Stimulated activated CD4-positive, alpha-beta T cell treated with anti-CD3 and anti-CD28 coated beads, Interleukin-15, amount 100 ng/mL, for 1 hour (primary cell): ENCODE results near the gene BMF.

Source experiments
- DNase-seq, 2 donors: peaks; one replicate each; pipeline ENCODE4 v3.0.0-alpha.2; 2020; ENCODE audit warnings: low read depth in 1 of 2, low spot score in 1 of 2

Gene BMF

DNA sequence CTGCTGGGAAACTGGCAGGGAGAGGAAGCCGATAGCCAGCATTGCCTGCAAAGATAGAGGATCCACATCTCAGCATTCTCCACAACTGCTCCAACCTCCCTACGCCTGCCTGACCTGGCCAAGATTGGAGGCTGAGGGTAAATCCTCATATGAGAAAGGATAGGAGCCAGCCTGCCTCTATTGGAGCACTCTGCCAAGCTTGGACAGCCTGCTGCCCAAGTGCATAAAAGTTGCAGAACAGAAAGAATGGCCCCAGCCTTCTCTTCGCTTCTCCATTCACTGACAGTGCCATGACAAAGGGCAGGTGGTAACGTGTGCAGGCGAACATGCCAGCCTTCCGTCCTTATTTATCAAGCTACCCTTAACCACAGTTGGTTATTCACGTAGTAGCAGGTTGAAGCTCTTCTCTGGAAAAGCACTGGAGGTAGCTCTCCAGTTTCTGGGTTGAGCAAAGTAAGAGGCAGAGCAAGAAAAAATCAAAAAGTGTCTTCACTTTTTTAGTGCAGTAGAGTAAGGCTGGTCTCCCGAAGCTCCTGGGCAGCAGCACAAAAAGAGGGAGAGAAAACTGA lies 4.3 kb downstream of the BMF start:
- no peak for DNase-seq

DNA sequence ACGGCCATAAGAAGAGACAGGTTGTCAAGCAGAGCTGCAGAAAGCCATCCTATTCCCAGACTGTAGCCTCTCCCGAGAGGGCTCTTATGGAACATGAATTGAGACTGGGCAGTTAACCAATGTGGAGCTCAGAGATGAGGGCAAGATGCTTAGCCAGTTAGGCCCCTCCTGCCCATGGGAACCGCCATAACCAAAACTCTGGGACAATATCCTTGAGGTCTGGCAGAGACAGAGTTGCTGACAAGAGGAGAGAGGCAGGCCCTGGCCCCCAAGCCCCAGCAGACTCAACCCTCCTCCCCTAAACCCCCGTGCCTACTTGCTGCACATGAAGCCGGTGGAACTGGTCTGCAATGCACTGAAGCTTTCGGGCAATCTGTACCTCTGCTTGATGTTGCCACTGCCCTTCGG lies 4.8 kb downstream of the BMF start:
- DNase-seq, result no peak

DNA sequence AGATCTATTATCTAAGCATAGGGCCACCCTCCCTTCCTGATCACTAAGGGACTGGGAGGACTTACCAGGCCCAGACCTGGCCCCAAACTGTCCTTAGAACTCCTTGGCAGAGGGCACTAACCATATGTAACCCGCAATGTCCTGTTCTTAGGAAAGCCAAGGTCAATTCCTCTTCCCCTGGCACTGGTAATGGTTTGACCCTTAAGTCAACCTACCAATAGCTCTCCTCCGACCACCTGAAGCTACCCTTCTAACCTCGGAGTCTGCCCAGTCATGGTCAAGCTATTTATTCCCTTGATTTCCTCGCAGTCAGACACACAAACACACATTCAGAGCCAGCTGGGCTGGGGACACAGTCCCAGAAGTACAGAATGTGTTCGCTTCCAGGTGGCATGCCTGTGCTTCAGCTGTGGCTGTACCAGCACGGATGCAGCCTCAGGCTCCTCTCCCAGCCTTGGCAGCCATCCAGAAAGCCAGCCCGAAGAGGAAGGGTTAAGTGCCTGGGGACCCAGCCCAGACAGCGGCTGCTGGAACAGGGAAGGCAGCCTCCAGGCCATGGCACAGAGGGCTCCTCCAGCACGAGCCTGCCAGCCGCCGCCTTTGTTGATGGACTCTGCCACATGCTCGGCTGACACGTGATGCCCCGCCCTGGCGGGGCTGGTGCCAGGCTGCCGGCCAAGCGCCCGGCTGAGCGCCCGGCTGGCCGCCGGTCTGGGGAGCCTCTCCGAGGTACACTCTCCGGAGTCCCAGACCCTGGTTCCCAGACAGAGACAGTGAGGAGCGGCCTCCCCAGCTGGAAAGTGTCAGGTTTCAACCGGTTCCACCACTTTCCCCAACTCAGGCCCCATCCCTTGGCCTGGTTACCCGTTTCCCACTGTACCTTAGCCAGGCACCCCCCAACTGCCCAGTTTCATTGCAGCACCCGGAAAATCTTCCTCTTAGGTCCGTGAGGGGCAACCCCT lies 5.5 kb downstream of the BMF start:
- DNase-seq, result no peak

- no peak for DNase-seq
Measured at GRCh38 chr15:40100947-40101905, 7.5 kb downstream of the BMF start.

DNA sequence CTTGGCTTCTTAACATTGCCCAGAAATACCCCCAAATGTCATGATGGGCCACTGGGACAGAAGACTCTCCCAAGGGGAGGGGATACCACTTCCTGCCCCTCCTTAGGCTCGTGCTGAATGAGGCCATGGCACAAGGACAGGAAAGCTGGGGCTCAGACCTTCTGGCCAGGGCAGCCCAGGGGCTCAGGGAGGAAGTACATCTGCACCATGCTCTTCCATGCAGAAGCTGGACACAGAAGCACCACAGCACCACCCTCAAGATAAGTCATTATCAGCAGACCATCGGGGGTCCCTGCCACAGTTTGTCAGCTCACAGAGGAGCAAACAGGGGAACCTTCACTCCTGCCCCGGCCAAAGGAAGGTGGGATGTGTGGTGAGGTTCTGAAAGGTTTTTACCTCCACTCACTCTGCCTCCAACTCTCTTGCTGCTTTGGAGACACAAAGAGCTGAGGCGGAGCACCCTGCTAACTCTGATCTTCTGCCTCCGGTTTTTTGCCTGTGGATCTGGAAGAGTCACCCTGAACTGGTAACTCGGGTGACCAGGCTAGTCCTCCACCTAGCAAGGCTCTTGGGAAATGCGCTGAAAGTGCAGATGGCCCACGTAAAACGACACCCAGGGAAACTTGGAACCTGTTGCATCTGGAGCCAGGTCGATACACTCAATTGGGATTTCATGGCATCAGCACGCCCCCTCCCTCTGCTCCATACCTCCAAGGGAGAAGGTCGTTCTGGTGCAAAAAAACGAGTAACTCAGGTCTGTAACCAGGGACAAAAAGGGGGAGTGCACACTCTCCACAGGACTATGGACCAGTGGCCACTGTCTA lies 8.3 kb downstream of the BMF start:
- DNase-seq, result no peak

GRCh38 chr15:40098489-40099261 lies 10.0 kb downstream of the BMF start:
- DNase-seq, result peak; percentile 25 to 68

GRCh38 chr15:40097968-40098476 lies 10.7 kb downstream of the BMF start:
- DNase-seq, result no peak

GRCh38 chr15:40097096-40097967 lies 11.3 kb downstream of the BMF start:
- DNase-seq, result no peak

- no peak for DNase-seq
Measured at GRCh38 chr15:40096094-40096891, 12.4 kb downstream of the BMF start.

DNA sequence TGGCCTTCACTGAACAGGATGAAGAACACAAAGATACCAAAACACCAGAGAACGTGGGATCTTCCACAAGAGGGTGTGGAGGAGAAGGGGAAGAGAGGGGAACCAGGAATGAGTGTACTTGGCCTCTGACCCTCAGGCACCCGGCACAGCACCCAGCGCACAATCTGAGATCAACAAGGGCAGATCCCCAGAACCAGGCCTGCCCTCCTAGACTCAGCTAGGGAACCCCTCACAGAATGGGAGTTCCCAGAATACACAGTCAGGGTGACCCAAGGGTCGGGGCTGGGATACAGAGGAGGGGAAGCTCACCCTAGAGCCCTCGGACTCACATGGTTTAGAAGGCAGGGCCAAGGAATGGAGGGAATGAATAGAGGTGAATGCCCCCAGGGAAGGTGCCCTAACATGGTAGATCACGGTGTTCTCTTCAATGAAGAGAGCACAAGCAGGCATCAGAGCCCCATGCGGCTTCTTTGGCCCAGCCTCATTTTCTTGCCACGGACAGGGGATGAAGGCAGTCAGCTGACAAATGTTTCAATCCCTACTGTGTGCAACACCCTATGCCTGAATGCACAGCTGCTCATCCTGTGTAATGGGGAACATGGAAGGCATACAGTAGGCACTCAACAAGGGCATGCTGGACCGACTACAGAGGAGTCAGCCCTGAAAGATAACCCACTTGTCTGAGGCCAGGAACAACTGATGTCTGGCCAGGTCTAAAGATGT lies 13.1 kb downstream of the BMF start:
- DNase-seq, result no peak

DNA sequence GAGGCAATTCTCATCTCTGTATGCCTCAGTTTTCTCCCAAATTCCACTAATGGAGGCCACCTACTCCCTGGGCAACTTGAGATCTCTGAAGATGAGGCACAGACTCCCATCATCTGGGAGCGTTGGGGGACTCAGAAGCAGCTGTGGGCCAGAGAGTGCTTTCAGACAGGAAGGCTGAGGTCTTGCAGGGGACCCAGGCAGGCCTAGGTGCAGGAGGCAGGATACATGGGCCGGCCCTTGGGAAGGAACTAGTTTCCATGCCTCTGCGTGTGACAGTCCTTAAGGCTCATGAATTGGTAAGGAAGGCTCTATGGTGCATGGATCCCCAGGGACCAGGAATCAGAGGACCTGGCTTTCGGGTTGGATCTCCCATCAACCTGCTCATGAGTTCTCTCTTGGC lies 14.5 kb downstream of the BMF start:
- no peak for DNase-seq

GRCh38 chr15:40092979-40093869 lies 15.5 kb downstream of the BMF start:
- DNase-seq, result no peak

GRCh38 chr15:40092256-40092978 lies 16.3 kb downstream of the BMF start:
- no peak for DNase-seq

- no peak for DNase-seq
Measured at GRCh38 chr15:40091861-40092255, 16.8 kb downstream of the BMF start.

DNA sequence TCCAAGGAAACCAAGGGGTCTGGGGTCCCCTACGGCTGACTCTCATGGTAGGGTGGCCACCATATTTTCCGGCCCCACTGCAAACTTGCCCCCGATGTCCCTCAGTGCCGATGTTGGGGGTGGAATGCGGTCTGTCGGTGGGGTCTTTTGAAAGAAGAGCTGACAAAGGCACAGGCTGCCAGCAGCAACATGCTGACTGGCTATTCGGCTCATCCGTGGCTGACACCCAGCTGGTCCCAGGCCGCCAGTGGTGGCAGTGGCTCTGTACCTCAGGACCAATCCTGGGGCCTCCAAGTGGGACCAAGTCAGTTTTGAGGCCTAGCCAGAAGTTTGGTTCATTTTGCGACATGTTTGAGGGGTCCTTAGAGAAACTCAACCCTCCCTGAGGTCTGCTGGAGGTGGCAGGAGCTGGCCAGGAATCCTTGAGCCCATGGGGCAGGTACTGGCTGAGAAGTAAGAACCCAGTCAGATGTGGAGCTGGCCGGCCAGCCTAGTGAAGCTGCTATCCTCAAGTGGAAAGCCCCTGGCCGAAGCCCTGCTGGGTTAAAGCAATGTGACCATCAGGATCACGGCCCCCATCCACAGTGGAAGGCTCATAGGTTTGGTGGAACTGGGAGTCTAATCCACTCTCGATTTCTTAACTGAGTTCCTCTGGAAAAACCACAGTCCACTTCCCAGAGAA lies 17.8 kb downstream of the BMF start:
- DNase-seq, result no peak
